NCI-H1092 treated with DMSO at 0.1 percent for 48 hours (cell line): ENCODE results near the gene TDRD5.
"Not testable (repeated sequence)": the region's sequence is repeated elsewhere in the genome, so short reads cannot be mapped to it uniquely, and the experiment has no call there.

Experiments used
- DNase-seq: peaks from one replicate; lab custom pipeline; 2025; lab: John Stamatoyannopoulos, UW

Gene TDRD5

DNA sequence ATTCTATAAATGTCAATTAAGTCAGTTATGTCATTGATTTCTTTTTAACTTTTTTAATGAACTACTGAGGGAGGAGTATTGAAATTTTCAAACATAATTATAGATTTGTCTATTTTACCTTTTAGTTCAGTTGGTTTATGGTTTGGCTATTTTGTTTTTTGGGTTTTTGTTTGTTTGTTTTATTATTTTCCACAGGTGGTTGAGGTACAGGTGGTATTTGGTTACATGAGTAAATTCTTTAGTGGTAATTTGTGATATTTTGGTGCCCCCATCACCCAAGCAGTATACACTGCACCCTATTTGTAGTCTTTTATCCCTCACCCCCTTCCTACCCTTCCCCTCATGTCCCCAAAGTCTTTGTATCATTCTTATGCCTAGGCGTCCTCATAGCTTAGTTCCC lies 9.5 kb downstream of the TDRD5 start:
- no peak for DNase-seq

DNA sequence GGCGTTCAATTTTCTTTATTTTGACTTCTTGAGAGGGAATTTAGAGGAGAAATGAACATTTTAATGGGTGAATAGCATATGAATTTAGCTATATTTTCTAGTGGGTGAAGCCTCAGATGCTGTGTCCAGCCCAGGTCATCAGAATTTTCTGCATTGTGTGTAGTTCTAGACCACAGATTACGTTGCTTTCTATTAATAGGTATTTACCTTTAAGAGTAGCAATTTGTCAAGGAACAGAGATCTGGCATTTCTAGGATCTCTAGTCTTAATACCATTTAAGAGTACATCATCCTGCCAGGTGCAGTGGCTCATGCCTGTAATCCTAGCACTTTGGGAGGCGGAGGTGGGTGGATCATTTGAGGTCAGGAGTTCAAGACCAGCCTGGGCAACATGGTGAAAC lies 20.7 kb downstream of the TDRD5 start:
- no peak for DNase-seq

DNA sequence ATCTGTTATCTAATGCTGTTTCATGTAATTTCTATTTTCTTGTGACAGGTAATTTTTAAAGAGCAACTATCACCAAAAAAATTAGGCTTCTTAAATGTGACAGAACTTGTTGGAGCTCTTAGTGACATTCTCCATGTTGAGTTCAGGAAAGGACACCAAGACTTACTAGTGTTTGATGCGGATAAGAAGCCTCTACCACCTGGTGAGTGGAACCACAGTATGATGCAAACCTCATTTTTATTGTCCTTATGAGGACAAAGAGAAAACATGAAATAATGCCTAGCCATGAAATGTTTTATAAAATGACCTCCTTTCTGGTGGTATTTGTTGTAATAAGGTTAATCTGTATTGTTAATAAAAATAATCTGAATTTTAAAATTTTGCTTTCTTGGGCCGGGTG lies 39.1 kb downstream of the TDRD5 start:
- no peak for DNase-seq

DNA sequence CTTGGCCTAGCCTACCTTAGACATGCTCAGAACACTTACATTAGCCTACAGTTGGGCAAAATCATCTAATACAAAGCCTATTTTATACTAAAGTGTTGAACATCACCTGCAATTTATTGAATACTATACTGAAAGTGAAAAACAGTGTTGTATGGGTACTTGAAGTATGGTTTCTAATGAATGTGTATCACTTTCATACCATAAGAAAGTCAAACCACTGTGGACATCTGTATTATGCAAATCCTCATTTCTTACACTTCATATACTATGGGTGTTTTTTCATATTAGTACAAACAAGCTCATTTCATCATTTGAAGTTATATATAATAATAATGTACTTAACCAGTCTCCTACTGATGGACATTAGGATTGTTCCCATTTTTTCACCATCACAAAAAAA lies 41.2 kb downstream of the TDRD5 start:
- no peak for DNase-seq

DNA sequence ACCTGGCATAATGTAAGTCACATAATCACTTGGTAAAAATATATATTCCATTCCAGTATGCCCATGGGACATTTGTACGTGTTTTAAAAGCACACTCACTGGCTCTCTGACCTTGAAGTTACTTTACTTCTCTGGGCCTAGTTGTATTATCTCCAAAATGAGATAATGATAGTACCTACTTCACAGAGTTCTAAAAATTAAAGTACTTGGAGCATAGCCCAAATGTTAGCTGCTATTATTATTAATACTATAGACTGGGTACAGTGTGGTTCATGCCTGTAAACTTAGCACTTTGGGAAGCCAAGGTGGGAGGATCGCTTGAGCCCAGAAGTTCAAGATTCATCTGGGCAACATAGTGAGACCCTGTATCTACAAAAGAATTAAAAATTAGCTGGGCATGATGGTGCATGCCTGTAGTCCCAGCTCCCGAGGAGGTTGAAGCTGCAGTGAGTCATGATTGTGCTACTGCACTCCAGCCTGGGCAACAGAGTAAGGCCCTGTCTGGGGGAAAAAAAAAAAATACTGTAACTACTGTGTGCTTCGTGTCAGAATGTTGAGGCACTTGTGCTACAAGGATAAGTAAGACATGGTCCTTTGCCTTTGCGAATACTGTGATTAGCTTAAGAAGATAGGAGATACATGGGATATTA lies 45.7 kb downstream of the TDRD5 start:
- DNase-seq: no peak

DNA sequence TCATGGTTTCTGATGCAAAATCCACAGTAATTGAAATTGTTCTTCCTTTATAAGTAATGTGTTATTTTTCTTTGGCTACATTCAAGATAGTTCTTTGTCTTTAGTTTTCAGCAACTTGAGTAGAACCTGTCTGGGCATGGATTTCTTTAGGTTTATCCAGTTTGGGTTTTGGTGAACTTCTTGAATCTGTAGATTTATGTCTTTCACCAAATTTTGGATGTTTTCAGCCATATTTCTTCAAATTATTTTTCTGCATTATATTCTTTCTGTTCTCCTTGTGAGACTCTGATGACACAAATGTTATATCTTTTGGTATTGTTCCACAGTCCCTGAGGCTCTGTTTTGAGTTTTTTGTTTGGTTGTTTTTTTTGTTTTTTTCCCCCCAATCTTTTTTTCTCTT lies 69.4 kb downstream of the TDRD5 start:
- no peak for DNase-seq

DNA sequence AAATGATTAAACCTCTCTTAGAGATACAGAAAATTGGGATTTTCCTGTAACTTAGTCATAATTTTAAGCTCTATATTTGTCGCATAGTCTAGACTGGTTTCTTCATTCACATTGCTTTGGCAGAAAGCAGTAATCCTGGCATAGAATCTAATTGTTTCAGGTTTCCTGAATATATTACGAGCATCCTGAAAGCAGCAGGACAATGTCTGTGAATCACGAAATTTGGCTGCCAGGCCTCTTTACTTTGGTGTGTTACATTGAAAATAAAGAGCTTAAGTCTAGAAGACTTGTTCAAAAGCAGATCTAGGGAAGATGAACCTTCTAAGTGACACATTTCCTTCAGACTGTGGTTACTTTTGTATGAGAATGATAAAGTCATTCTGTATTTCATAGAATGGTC lies 72.2 kb downstream of the TDRD5 start:
- no peak for DNase-seq

DNA sequence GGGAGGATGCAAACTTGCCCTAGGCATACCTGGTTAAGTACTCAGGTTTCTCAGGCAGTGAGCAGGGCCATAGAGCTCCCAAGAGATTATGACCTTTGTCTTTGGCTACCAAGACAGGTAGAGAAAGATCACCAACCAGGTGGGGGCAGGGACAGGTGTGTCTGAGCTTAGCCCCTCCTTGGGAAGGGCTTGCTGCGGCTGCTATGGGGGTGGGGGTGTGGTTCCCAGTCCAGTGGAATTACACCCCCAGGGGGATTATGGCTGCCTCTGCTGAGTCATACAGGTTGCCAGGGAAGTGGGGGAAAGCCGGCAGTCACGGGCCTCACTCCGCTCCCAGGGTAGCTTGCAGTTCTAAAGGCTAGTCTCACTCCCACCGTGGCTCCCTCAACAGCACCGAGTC lies 86.2 kb downstream of the TDRD5 start:
- no peak for DNase-seq

DNA sequence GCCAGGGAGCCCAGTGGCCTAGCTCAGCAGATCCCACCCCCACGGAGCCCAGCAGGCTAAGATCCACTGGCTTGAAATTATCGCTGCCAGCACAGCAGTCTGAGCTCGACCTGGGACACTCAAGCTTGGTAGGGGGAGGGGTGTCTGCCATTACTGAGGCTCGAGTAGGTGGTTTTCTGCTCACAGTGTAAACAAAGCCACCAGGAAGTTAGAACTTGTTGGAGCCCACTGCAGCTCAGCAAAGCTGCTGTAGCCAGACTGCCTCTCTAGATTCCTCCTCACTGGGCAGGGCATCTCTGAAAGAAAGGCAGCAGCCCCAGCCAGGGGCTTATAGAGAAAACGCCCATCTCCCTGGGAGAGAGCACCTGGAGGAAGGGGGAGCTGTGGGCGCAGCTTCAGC lies 102.9 kb downstream of the TDRD5 start:
- not testable (repeated sequence) for DNase-seq

DNA sequence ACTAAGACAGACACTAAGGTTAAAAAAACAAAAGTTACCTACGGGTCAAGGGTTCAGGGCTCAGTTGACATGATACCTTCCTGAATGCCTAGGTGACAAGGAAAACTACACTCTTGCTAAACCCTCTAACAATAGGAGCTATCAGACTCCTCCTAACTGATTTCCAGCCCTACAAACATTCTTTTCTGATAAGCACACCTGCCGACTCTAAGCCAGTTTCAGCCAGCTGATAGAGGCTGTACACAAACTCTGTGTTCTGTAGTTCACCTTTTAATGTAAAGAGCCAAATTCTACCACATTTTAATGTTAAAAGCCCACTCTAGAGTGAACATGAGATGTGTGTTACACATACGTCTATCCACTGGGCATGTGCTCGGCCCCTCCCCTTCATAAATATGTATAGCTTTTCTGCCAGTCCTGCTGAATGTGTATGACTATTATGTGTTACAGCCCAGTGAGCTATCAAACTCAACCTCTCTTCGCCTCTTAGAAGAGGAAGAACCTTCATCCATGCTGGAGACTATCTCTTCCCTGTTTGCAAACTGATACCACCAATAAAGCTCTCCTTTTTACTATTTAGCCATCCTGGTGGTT lies 111.4 kb downstream of the TDRD5 start:
- DNase-seq: no peak

DNA sequence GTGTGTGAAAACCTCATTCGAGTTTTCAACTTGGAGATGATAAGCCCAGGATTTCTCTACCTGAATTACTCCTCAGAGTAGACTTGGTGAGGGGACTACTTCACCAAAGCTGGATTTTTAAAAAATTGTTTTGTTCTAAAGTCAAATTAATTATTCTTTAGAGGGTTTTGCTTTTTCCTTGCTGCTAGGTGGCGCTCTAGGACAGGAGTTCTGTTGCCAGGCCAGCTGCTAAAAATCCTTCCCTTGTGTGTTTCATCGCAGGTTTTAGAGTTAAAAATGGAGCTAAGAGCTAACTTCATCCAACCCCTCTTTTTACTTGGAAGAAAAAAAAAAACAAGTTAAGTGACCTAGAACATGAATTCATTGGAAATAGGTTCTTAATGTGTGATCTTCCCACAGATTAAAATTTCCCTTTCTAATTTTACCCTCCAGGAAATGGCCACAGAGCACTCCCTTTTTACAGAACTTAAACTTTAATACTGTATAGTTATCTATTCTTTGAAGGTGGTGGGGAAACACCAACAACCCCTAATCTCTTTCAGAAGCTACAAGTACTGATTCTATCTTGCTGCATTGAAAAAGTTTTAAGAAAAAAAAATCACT lies 114.8 kb downstream of the TDRD5 start:
- peak; percentile 82 for DNase-seq

DNA sequence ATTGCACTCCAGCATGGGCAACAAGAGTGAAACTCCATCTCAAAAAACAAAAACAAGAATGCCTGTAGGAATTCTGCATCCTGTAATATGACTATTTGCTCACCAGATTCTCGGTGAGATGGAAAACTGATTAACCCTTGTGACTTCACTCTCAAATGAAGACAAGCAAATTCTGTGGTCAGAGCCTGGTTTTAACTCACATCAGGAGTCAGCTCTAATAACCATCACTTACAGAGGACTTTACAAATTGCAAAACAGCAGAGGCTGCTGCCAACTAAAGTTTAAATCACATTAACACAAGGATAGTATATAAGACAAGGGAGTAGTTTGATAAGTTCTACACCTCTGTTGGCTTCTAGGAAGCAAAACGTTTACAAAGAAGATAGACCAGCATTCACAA lies 115.8 kb downstream of the TDRD5 start:
- DNase-seq: no peak

DNA sequence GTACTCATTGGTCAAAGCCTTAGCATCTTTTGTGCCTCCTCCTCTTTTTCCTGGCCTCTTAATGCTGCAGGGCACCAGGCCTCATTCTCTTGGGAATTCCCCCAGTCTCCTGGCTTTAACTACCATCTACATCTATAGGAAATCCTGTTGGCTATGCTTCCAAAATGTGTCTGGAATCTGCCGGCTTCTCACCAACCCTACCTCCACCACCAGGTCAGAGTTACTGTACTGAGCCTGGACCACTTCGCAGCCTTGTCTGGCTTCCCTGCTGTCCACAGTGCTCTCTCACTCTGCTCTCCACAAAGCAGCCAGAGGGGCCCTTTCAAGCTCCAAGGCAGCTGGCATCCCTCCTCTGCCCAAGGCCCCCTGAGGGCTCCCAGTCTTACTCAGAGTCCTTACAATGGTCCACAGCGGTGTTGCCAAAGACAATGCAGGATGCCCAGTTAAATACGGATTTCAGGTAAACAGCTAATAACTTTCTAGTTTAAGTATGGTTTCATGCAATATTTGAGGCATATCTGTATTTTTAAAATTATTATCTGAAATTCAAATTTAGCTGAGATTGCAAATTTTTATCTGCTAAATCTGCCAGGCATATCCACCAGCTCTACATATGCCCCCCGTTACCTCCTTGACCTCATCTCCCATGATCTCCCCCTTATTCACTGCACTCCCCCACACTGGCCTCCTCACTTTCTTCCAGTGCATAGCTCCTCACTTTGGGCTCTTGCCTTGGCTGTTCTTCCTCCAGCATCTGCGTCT lies 117.0 kb downstream of the TDRD5 start:
- DNase-seq: no peak

DNA sequence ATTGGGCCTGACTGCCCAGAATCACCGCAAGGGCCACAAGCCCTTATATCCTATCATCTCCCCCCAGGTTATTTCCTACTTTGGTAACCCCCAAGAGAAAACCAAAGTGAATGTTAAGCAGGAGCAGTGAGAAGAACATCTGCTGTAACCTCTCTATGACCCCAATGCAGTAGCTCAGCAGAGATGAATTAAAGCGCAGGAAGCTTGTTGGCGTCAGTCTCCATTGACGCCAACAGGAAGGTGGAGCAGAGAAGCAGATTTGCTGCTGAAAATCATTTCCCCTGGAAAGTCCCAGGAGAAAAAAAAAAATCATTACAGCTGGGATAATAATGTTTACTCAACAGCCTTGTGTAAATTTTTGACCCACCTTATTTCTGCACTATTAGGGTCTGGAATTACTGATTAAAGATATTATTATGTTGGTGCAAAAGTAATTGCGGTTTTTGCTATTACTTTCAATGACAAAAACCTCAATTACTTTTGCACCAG lies 118.3 kb downstream of the TDRD5 start:
- peak; percentile 75 for DNase-seq

DNA sequence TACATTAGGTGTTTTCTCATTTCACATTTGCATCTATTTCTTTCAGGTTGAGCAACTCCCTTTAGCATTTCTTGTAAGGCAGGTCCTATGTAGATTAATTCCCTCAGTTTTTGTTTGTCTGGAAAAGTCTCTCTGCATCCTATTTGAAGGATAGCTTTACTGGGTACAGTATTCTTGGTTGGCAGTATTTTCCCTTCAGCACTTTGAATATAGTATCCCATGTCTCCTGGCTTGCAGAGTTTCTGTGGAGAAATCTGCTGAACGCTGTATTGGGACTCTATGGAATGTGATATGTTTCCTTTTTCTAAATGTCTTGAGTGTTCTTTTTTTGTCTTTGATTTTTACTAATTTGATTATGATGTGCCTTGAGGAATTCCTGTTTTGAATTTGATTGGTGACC lies 122.5 kb downstream of the TDRD5 start:
- DNase-seq: no peak

DNA sequence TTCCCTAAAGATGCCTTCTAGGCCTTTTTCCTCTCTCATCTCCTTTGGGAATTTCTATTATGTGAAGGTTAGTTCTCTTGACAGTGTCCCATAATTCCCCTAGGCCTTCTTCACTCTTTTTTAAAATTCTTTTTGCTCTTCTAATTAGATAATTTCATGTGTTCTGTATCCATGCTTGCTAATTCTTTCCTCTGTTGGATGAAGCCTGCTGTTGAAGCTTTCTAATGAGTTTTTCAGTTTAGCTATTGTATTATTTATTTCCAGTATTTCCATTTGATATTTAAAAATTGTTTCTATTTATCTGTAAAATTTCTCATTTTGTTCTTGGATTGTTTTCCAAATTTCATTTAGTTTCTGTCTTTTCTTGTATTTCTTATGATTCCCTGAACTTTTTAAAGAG lies 123.0 kb downstream of the TDRD5 start:
- DNase-seq: no peak

DNA sequence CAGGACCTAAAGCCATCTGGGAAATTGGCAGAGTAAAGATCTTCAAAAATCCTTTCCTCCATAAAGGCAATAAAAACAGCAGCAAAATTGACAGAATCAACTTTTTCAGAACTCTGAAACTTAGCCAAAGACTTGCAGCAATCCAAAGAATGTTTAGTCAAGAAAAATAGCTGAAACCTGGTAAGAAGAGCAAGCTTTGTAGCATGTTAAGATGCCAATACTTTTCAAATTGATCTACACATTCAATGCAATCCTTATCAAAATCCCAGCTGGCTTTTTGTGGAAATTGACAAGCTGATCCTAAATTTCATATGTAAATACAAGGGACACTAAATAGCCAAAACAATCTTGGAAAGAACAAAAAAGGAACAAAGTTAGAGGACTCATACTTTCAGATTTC lies 127.6 kb downstream of the TDRD5 start:
- no peak for DNase-seq

DNA sequence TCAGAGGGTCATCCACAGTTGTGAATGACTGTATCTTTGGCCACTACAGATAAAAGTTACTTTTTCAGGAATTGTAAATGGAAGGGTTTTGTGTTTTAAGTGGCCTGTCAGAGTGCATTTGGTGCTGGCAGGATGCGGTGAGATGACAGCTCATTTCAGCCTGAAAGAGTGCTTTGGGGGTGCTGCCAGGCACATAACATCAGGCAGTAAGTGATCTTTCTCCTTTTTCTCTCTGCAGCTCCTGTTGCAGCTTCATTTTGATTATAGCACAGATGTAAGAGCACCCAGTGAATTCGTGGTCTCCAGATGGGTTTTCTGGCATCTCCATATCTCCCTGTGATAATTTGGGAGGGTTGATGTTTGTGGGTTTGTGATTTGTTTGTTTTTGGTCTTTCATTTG lies 136.6 kb downstream of the TDRD5 start:
- DNase-seq: no peak

DNA sequence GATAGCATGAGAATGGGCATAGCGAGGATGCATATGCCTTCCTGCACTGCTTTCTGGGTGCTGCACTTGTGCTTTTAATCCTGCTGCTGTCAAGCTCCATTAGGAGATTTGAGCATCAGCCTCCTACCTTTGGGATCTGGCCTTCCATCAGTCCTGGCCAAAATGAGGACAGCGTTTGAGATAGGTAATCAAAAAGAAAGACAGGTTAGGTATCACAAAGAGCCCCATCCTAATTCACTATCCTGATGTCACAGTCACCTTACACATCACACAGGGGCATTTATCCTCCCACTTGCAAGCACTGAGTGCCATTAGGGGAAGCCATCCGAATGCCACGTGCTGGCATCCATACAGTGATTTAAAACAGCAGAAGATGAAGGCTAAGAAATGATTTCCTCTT lies 138.2 kb downstream of the TDRD5 start:
- no peak for DNase-seq

DNA sequence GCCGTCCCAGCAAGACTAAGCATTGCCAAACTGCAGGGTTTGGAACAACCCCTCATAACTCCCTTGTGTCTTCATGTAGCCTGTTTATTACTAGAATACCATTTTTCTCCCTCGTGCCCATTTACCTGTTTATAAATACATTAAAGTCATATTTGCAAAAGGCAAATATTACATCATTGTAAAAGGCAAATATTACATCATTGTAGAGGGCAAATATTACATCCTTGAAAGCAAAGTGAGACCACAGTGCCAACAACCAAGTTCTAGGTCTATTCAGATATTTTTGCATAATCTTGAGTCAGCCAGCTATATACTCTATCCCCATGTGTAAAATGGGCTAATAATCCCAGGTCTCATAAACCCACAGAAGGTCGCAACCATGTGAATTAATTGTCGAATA lies 140.0 kb downstream of the TDRD5 start:
- DNase-seq: no peak
